ENCODE measurements around the gene CDC7. TPM values are rescaled to one million over a fixed set of nuclear protein-coding genes. Genes with fewer than 3 reads are reported as not detected.

Gene CDC7
- total RNA-seq, 2 experiments from 2014 or later: 31.1 to 32.0 TPM

GRCh38 chr1:91529856-91530255 lies 29.2 kb downstream of the CDC7 start:
- CTCF ChIA-PET: interaction anchor here (0.7 to 1.4 kb wide), 5 partner anchors 9 to 15 kb away, joined by 3 to 4 read pairs (median 3); no protein-coding TSS in a partner anchor
- ATAC-seq (no peak), DNase-seq (no peak)
- intact Hi-C loops (cut with DNase I, micrococcal nuclease): no loop called here
- Mint-ChIP-seq H3K27me3 (no peaks in the 10 kb centered on the region), H3K9me3 (ENCODE audit: low read depth) (no peaks in the 10 kb centered on the region), H3K27ac (no peak overlapping the region), H3K4me1 (peaks cover 15% of the 10 kb centered on the region), H3K4me3 (no peak overlapping the region), H3K36me3 (ENCODE audit: low read depth) (peaks cover 18% of the 10 kb centered on the region)
- POLR2A ChIA-PET: no interaction called here

- ChIA-PET CTCF (no interaction called here), POLR2A (interaction anchor here (0.6 kb wide), 1 partner anchor 1122 kb away, joined by 4 read pairs; no protein-coding TSS in a partner anchor)
- ATAC-seq: no peak
- peaks cover 9% of the 10 kb centered on the region for H3K36me3 Mint-ChIP-seq (ENCODE audit: low read depth)
- no peak overlapping the region for H3K27ac Mint-ChIP-seq
- H3K4me3 Mint-ChIP-seq: no peak overlapping the region
- DNase-seq: no peak
- H3K4me1 Mint-ChIP-seq: peaks cover 15% of the 10 kb centered on the region
- no peaks in the 10 kb centered on the region for H3K27me3 Mint-ChIP-seq
- intact Hi-C loops (cut with DNase I, micrococcal nuclease): no loop called here
- no peaks in the 10 kb centered on the region for H3K9me3 Mint-ChIP-seq (ENCODE audit: low read depth)
Measured at GRCh38 chr1:91533361-91534024, 32.8 kb downstream of the CDC7 start.

- no peaks in the 10 kb centered on the region for H3K9me3 Mint-ChIP-seq (ENCODE audit: low read depth)
- peaks cover 8% of the 10 kb centered on the region for H3K4me1 Mint-ChIP-seq
- no peaks in the 10 kb centered on the region for H3K27me3 Mint-ChIP-seq
- DNase-seq (no peak), ATAC-seq (no peak)
- intact Hi-C loops (cut with DNase I, micrococcal nuclease): no loop called here
- H3K4me3 Mint-ChIP-seq: no peak overlapping the region
- POLR2A ChIA-PET: no interaction called here
- H3K36me3 Mint-ChIP-seq (ENCODE audit: low read depth): peaks cover 6% of the 10 kb centered on the region
- no peak overlapping the region for H3K27ac Mint-ChIP-seq
- CTCF ChIA-PET: interaction anchor here (0.8 to 1.4 kb wide), 2 partner anchors 8 to 16 kb away, joined by 3 to 4 read pairs; no protein-coding TSS in a partner anchor
Measured at GRCh38 chr1:91535441-91535840, 34.8 kb downstream of the CDC7 start.

GRCh38 chr1:91537281-91537986 lies 36.8 kb downstream of the CDC7 start:
- ATAC-seq (no peak), DNase-seq (no peak)
- ChIA-PET POLR2A (no interaction called here), CTCF (interaction anchor here (0.6 kb wide), 2 partner anchors 150 to 764 kb away, joined by 4 read pairs; no protein-coding TSS in a partner anchor)
- H3K36me3 Mint-ChIP-seq (ENCODE audit: low read depth): no peaks in the 10 kb centered on the region
- H3K27me3 Mint-ChIP-seq: no peaks in the 10 kb centered on the region
- no peaks in the 10 kb centered on the region for H3K9me3 Mint-ChIP-seq (ENCODE audit: low read depth)
- H3K27ac Mint-ChIP-seq: no peak overlapping the region
- peaks cover 12% of the 10 kb centered on the region for H3K4me1 Mint-ChIP-seq
- H3K4me3 Mint-ChIP-seq: no peak overlapping the region
- intact Hi-C loops (cut with DNase I, micrococcal nuclease): no loop called here

- no peaks in the 10 kb centered on the region for H3K27me3 Mint-ChIP-seq
- ChIA-PET CTCF (interaction anchor here (0.6 kb wide), 2 partner anchors 150 to 764 kb away, joined by 4 read pairs; no protein-coding TSS in a partner anchor), POLR2A (interaction anchor here (0.5 kb wide), 1 partner anchor 31 kb away, joined by 3 read pairs; no protein-coding TSS in a partner anchor)
- intact Hi-C loops (cut with DNase I, micrococcal nuclease): no loop called here
- H3K4me3 Mint-ChIP-seq: no peak overlapping the region
- H3K36me3 Mint-ChIP-seq (ENCODE audit: low read depth): no peaks in the 10 kb centered on the region
- peaks cover 11% of the 10 kb centered on the region for H3K4me1 Mint-ChIP-seq
- DNase-seq (no peak), ATAC-seq (no peak)
- no peaks in the 10 kb centered on the region for H3K9me3 Mint-ChIP-seq (ENCODE audit: low read depth)
- no peak overlapping the region for H3K27ac Mint-ChIP-seq
Measured at GRCh38 chr1:91537987-91538304, 37.3 kb downstream of the CDC7 start.

- intact Hi-C loops (cut with DNase I, micrococcal nuclease): no loop called here
- no peaks in the 10 kb centered on the region for H3K36me3 Mint-ChIP-seq (ENCODE audit: low read depth)
- no peak overlapping the region for H3K27ac Mint-ChIP-seq
- no peak overlapping the region for H3K4me3 Mint-ChIP-seq
- CTCF ChIA-PET: no interaction called here
- no peaks in the 10 kb centered on the region for H3K27me3 Mint-ChIP-seq
- H3K4me1 Mint-ChIP-seq: peaks cover 11% of the 10 kb centered on the region
- ATAC-seq (no peak), DNase-seq (no peak)
- no peaks in the 10 kb centered on the region for H3K9me3 Mint-ChIP-seq (ENCODE audit: low read depth)
- POLR2A ChIA-PET: no interaction called here
Measured at GRCh38 chr1:91540910-91541309, 40.3 kb downstream of the CDC7 start.

DNA sequence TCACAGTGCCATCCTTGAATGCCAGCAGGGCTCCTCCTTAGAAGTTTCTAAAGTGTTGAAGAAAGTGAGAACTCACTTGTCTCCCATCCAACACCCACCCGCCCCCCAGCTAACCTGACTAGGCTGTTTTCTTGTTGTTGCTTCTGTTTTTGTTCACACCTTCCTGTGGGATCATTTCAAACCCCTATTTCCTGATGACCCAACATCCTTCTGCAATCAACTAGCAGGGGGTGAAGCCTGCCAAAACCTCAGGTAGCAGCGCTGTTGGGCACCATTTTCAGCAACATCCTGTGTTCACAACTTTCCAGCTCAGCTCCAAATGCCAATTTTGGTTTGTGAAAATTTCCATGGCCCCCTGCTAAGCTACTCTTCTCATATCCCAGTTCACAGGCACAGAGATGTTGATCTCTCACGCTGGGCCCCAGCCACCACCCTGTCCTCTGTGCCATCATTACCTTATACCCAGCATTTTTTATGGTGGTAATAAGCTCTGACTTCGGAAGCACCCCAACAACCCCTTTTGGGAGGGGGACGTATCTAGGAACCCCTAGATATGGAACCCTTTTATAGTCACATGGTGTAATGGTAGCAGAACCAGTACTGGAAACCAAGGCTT lies 41.4 kb downstream of the CDC7 start:
- POLR2A ChIA-PET: no interaction called here
- CTCF ChIA-PET: interaction anchor here (0.6 kb wide), 2 partner anchors 28 to 1418 kb away, joined by 3 to 4 read pairs; no protein-coding TSS in a partner anchor

DNA sequence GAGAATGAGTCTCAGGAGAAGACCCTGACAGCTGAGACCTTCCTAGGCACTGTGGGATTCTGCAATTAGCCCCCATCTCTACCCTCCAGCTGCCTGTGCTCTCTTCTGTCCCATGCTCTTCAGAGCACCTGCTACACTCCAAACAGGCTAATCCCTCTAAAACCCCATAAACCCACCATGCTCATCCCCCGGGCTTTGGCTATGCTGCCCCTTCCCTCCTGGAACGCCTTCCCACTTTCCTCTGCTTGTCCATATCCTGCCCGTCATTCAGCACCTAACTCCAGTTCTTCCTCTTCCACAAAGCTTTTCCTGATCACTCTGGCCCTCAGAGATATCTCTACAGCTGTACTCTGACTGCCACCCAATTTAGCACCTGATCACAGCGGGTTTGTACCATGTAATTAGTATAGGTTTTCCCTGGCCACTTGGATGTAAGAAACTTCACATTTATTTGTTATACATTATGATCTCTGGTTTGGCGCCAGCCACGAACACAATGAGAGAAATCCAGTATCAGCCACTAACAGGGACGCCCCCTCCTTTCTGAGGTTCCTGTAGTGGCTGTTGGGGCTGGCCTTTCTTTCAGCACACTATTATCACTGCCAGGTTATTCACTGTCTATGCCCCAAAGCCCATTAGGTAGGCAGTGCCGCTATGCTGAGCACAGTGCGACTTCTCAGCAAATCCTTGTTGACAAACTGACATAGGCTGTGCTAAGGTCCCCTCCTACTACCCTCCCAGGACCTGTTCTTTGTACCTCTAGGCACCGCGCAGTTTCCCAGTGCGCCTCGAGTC lies 45.1 kb downstream of the CDC7 start:
- CTCF ChIA-PET: interaction anchor here (1.1 kb wide), 1 partner anchor 18 kb away, joined by 3 read pairs; no protein-coding TSS in a partner anchor
- Mint-ChIP-seq H3K36me3 (ENCODE audit: low read depth) (no peaks in the 10 kb centered on the region), H3K27ac (no peak overlapping the region), H3K9me3 (ENCODE audit: low read depth) (peaks cover 2% of the 10 kb centered on the region), H3K4me3 (no peak overlapping the region), H3K4me1 (peaks cover 41% of the 10 kb centered on the region), H3K27me3 (no peaks in the 10 kb centered on the region)
- no peak for DNase-seq
- intact Hi-C loops (cut with DNase I, micrococcal nuclease): no loop called here
- no peak for ATAC-seq
- POLR2A ChIA-PET: no interaction called here

More for the DNA sequence above, 41.4 kb downstream of the CDC7 start:
- ATAC-seq (no peak), DNase-seq (no peak)
- Mint-ChIP-seq H3K4me3 (no peak overlapping the region), H3K27ac (no peak overlapping the region), H3K9me3 (ENCODE audit: low read depth) (no peaks in the 10 kb centered on the region), H3K27me3 (no peaks in the 10 kb centered on the region), H3K36me3 (ENCODE audit: low read depth) (no peaks in the 10 kb centered on the region), H3K4me1 (peaks cover 12% of the 10 kb centered on the region)
- intact Hi-C loops (cut with DNase I, micrococcal nuclease): no loop called here

GRCh38 chr1:91546301-91546581 lies 45.6 kb downstream of the CDC7 start:
- Mint-ChIP-seq H3K4me1 (peaks cover 45% of the 10 kb centered on the region), H3K36me3 (ENCODE audit: low read depth) (no peaks in the 10 kb centered on the region), H3K9me3 (ENCODE audit: low read depth) (peaks cover 6% of the 10 kb centered on the region), H3K27me3 (no peaks in the 10 kb centered on the region), H3K4me3 (no peak overlapping the region), H3K27ac (no peak overlapping the region)
- DNase-seq (no peak), ATAC-seq (no peak)
- ChIA-PET POLR2A (no interaction called here), CTCF (no interaction called here)
- intact Hi-C loops (cut with DNase I, micrococcal nuclease): no loop called here

DNA sequence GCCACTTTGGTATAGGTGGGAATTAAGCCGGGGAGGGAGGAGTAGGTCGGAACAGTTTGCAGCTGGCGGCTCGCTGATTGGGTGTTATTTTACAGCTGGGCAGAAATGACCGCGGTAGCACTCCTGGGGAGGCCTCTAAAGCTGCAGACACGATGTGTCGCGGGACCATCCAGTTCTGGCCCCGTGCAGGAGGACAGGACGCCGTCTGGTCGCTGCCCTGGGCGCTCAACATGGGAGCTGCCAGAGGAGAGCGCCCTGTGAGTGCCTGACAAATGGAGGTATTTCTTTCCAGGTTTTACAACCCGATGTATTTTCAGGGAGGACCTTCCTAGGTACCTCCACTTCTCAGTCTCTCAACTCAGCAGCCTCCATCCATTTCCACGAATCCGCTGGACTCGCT lies 46.2 kb downstream of the CDC7 start:
- ChIA-PET CTCF (no interaction called here), POLR2A (no interaction called here)
- Mint-ChIP-seq H3K4me3 (no peak overlapping the region), H3K27me3 (no peaks in the 10 kb centered on the region), H3K36me3 (ENCODE audit: low read depth) (no peaks in the 10 kb centered on the region), H3K9me3 (ENCODE audit: low read depth) (peaks cover 6% of the 10 kb centered on the region), H3K4me1 (peaks cover 45% of the 10 kb centered on the region), H3K27ac (no peak overlapping the region)
- no peak for ATAC-seq
- intact Hi-C loops (cut with DNase I, micrococcal nuclease): no loop called here
- no peak for DNase-seq

DNA sequence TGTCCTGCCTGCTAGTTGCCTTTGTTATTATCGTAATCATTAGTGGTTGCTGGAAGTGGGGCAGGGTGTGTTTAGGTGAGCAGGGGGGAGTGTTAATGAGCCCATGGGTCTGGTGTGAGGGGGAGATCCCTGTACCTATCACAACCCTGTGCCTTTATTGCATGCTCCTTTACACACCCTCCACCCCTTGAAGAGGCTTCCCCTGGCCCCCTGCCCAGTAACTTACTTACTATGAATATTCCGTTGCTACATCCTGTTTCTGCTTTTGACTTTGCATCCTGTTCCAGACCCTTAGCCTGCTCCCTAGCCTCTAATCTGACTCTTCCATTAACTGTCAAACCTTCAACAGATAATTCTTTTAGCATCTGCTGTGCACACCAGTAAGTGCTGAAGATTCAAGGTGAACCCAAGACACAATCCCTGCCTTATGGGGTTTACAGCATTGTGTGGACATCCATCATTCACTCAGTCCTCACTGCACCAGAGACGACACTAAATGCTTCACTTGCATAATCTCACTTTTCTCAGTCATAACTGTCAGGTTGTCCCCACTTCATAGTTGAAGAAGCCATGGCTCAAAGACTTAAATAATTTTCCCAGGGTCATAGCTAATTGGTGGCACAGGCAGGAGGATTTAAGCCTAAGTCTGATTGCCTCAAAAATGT lies 47.9 kb downstream of the CDC7 start:
- intact Hi-C loops (cut with DNase I, micrococcal nuclease): no loop called here
- ChIA-PET POLR2A (no interaction called here), CTCF (interaction anchor here (1.2 kb wide), 1 partner anchor 11 kb away, joined by 4 read pairs; no protein-coding TSS in a partner anchor)
- H3K27ac Mint-ChIP-seq: peak overlapping the region; percentile 66
- H3K4me1 Mint-ChIP-seq: peaks cover 57% of the 10 kb centered on the region
- ATAC-seq: peak; percentile 50
- H3K27me3 Mint-ChIP-seq: no peaks in the 10 kb centered on the region
- DNase-seq: peak; percentile 37
- peaks cover 6% of the 10 kb centered on the region for H3K9me3 Mint-ChIP-seq (ENCODE audit: low read depth)
- no peak overlapping the region for H3K4me3 Mint-ChIP-seq
- no peaks in the 10 kb centered on the region for H3K36me3 Mint-ChIP-seq (ENCODE audit: low read depth)

Data from activated CD4-positive, alpha-beta T cell treated with anti-CD3 and anti-CD28 coated beads for 36 hours (primary cell).